Transverse colon (tissue), 4 donors: ENCODE results near the gene SREK1IP1.

ENCODE experiments used
- POLR2A ChIP-seq: fragments of 450-650 bp; IDR thresholded peaks from one replicate; pipeline ENCODE4 v1.6.1; 2016; ENCODE audit warnings: antibody characterized with exemption, mild to moderate bottlenecking, moderate library complexity
- POLR2AphosphoS5 ChIP-seq, 3 donors: sonication (generic); formaldehyde crosslinking; IDR thresholded peaks; one replicate each; pipeline ENCODE4 v1.6.1; 2016; ENCODE audit warnings: antibody characterized with exemption in 3 of 3
- TF ChIP-seq, protein P1 (sequence below), 5 experiments: fragments of 200-600 bp in 3 of 5; fragments of 450-650 bp in 2 of 5; sonication (generic) in 3 of 5; IDR thresholded peaks; 1 replicate in 2 of 5; 2 replicates in 3 of 5; pipeline ENCODE4 v1.5.1; 2016 to 2017; ENCODE audit warnings: antibody characterized with exemption in 5 of 5, inconsistent platforms in 3 of 5, mild to moderate bottlenecking in 2 of 5, moderate library complexity in 1 of 5

DNA sequence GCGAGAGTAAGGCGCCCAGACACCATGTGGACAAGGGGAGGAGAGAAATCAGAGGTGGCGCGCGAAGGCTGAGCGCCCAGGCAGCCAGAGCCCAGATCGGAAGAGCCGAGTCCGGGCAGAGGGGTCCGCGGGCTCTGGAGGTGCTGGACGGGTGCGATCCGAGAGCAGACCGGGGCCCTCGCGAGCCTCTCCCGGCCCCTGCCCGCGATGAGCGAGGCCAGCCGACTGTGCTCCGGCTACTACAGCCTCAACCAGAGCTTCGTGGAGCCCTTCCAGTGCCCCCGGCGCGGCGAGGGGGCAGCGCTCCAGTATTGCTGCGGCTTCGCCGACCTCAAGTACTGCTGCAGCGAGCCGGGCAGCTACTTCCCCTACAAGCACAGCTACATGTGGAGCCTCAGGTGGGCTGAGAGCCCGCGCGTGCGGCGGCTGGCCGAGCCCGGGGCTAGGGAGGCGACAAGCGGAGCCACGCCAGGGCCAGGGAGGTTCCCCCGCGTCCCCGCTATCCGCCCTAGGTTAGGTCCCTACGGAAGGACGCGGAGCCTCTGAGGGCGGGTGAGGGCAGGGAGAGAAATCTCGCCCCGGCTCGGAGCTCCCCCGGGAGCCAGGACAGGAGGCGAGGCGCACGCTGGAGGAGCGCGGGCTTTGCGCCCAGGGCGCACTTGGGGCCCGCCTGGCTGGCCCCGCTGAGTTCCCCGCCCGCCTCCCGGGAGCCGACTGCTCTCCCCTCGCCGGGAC lies 77.9 kb downstream of the SREK1IP1 start, which contains the start of gene SHISAL2B:
- TF ChIP-seq, protein P1, sequence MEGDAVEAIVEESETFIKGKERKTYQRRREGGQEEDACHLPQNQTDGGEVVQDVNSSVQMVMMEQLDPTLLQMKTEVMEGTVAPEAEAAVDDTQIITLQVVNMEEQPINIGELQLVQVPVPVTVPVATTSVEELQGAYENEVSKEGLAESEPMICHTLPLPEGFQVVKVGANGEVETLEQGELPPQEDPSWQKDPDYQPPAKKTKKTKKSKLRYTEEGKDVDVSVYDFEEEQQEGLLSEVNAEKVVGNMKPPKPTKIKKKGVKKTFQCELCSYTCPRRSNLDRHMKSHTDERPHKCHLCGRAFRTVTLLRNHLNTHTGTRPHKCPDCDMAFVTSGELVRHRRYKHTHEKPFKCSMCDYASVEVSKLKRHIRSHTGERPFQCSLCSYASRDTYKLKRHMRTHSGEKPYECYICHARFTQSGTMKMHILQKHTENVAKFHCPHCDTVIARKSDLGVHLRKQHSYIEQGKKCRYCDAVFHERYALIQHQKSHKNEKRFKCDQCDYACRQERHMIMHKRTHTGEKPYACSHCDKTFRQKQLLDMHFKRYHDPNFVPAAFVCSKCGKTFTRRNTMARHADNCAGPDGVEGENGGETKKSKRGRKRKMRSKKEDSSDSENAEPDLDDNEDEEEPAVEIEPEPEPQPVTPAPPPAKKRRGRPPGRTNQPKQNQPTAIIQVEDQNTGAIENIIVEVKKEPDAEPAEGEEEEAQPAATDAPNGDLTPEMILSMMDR (IDR thresholded peaks at IDR 0.05) = no peak
- TF ChIP-seq POLR2AphosphoS5 (IDR thresholded peaks at IDR 0.05) (no peak), POLR2A (no peak)
